ENCODE results near the gene CMC4.

CMC4 gene

GRCh38 chrX:155070975-155071693 is at the start of gene CMC4, which contains the start of the genes BRCC3 and MTCP1:
Gene CMC4 (minus strand): TSS chrX:155071136. CDS start chrX:155064023, 7,113 bp downstream.
Gene BRCC3 (plus strand): TSS chrX:155071508. CDS start chrX:155071528, 20 bp downstream.
Gene MTCP1 (minus strand): TSS chrX:155071136. CDS start chrX:155066010, 5,126 bp downstream.
- DNase-seq, result peak; percentile 96

- no peak for DNase-seq
These were observed 44.4 kb upstream of the CMC4 start for GRCh38 chrX:155115174-155115819.

GRCh38 chrX:155113097-155113496 is 42.2 kb upstream of the CMC4 start:
- no peak for DNase-seq

GRCh38 chrX:155112171-155112570 is 41.2 kb upstream of the CMC4 start:
- no peak for DNase-seq

- no peak for DNase-seq
These were observed 37.5 kb upstream of the CMC4 start for GRCh38 chrX:155108427-155108826.

- no peak for DNase-seq
These were observed 35.0 kb upstream of the CMC4 start for GRCh38 chrX:155105919-155106318.

GRCh38 chrX:155094468-155095061 is 23.6 kb upstream of the CMC4 start:
- DNase-seq, result peak; percentile 56

GRCh38 chrX:155086961-155087735 is 16.2 kb upstream of the CMC4 start:
- no peak for DNase-seq

- peak; percentile 6 for DNase-seq
These were observed 15.4 kb upstream of the CMC4 start for GRCh38 chrX:155086202-155086840.

- DNase-seq, result peak; percentile 44
These were observed 851 bp upstream of the CMC4 start for GRCh38 chrX:155071694-155072280.

- no peak for DNase-seq
These were observed 317 bp downstream of the CMC4 start for GRCh38 chrX:155070663-155070974.

- peak; percentile 21 for DNase-seq
These were observed 898 bp downstream of the CMC4 start for GRCh38 chrX:155070038-155070437.

GRCh38 chrX:155069414-155069813 is 1.5 kb downstream of the CMC4 start:
- no peak for DNase-seq

- no peak for DNase-seq
These were observed 2.8 kb downstream of the CMC4 start for GRCh38 chrX:155068165-155068564.

GRCh38 chrX:155065035-155065734 is 5.8 kb downstream of the CMC4 start:
- no peak for DNase-seq

GRCh38 chrX:155061760-155062159 is 9.2 kb downstream of the CMC4 start:
- no peak for DNase-seq

- peak; percentile 79 for DNase-seq
These were observed 13.8 kb downstream of the CMC4 start for GRCh38 chrX:155056877-155057792.

- DNase-seq, result no peak
These were observed 14.5 kb downstream of the CMC4 start for GRCh38 chrX:155056471-155056870.

GRCh38 chrX:155055494-155055893 is 15.4 kb downstream of the CMC4 start:
- DNase-seq, result no peak

- DNase-seq, result no peak
These were observed 16.7 kb downstream of the CMC4 start for GRCh38 chrX:155054255-155054654.

- DNase-seq, result no peak
These were observed 17.3 kb downstream of the CMC4 start for GRCh38 chrX:155053656-155054055.

All from NCI-H1105 treated with DMSO at 0.1 percent for 48 hours (cell line).